Dedifferentiated amniotic fluid mesenchymal stem cell (primary cell): ENCODE measurements around the gene FAM170B.
A peak's percentile ranks its signal among the peaks of the same experiment; 100 is the strongest.

Experiments used
- DNase-seq: peaks from one replicate; pipeline ENCODE4 v3.0.0-alpha.2; 2016; ENCODE audit errors: extremely low spot score

The FAM170B gene

GRCh38 chr10:49169776-49170175 is 36.0 kb upstream of the FAM170B start:
- DNase-seq, result no peak

- no peak for DNase-seq
Observed at GRCh38 chr10:49168831-49169500, 35.1 kb upstream of the FAM170B start.

- no peak for DNase-seq
Observed at GRCh38 chr10:49168171-49168540, 34.3 kb upstream of the FAM170B start.

GRCh38 chr10:49167425-49168170 is 33.8 kb upstream of the FAM170B start:
- no peak for DNase-seq

GRCh38 chr10:49166484-49167400 is 32.9 kb upstream of the FAM170B start:
- DNase-seq, result no peak

GRCh38 chr10:49165821-49166483 is 32.1 kb upstream of the FAM170B start:
- DNase-seq, result no peak

GRCh38 chr10:49165259-49165658 is 31.4 kb upstream of the FAM170B start:
- DNase-seq, result no peak

GRCh38 chr10:49164559-49165188 is 30.9 kb upstream of the FAM170B start:
- DNase-seq, result no peak

- DNase-seq, result no peak
Observed at GRCh38 chr10:49163741-49164140, 29.9 kb upstream of the FAM170B start.

- DNase-seq, result no peak
Observed at GRCh38 chr10:49162761-49163310, 29.0 kb upstream of the FAM170B start.

GRCh38 chr10:49162063-49162462 is 28.2 kb upstream of the FAM170B start:
- DNase-seq, result no peak

GRCh38 chr10:49161411-49161997 is 27.7 kb upstream of the FAM170B start:
- peak; percentile 63 for DNase-seq

- no peak for DNase-seq
Observed at GRCh38 chr10:49160814-49161213, 27.0 kb upstream of the FAM170B start.

GRCh38 chr10:49160110-49160509 is 26.3 kb upstream of the FAM170B start:
- no peak for DNase-seq

GRCh38 chr10:49158915-49159314 is 25.1 kb upstream of the FAM170B start:
- DNase-seq, result no peak

- no peak for DNase-seq
Observed at GRCh38 chr10:49158404-49158803, 24.6 kb upstream of the FAM170B start.

- DNase-seq, result no peak
Observed at GRCh38 chr10:49157229-49157628, 23.4 kb upstream of the FAM170B start.

- DNase-seq, result no peak
Observed at GRCh38 chr10:49154641-49155040, 20.8 kb upstream of the FAM170B start.

GRCh38 chr10:49153971-49154370 is 20.1 kb upstream of the FAM170B start:
- DNase-seq, result no peak

GRCh38 chr10:49153115-49153514 is 19.3 kb upstream of the FAM170B start:
- DNase-seq, result no peak

GRCh38 chr10:49152663-49153062 is 18.8 kb upstream of the FAM170B start:
- DNase-seq, result no peak
